Middle frontal gyrus (tissue), 1 donor: ENCODE results near the gene ST14.
"Not testable (repeated sequence)": the region's sequence is repeated elsewhere in the genome, so short reads cannot be mapped to it uniquely, and the experiment has no call there.

Experiments
- DNase-seq: peaks from one replicate; pipeline ENCODE4 v3.0.0-alpha.2; 2015; ENCODE audit warnings: low spot score; ENCODE audit errors: extremely low spot score

The ST14 gene

GRCh38 chr11:130163346-130164220, 4.0 kb downstream of the ST14 start:
- no peak for DNase-seq

- DNase-seq, result no peak
These were observed 4.6 kb downstream of the ST14 start for GRCh38 chr11:130164221-130164570.

- DNase-seq, result no peak
These were observed 6.2 kb downstream of the ST14 start for GRCh38 chr11:130165601-130166456.

GRCh38 chr11:130166457-130166784, 6.8 kb downstream of the ST14 start:
- no peak for DNase-seq

GRCh38 chr11:130167146-130167545, 7.6 kb downstream of the ST14 start:
- no peak for DNase-seq

GRCh38 chr11:130168105-130168504, 8.5 kb downstream of the ST14 start:
- DNase-seq, result no peak

- DNase-seq, result no peak
These were observed 10.8 kb downstream of the ST14 start for GRCh38 chr11:130170345-130170744.

GRCh38 chr11:130171534-130171933, 12.0 kb downstream of the ST14 start:
- DNase-seq, result no peak

GRCh38 chr11:130172001-130172400, 12.4 kb downstream of the ST14 start:
- not testable (repeated sequence) for DNase-seq

GRCh38 chr11:130174642-130175041, 15.1 kb downstream of the ST14 start:
- no peak for DNase-seq

- no peak for DNase-seq
These were observed 16.3 kb downstream of the ST14 start for GRCh38 chr11:130175898-130176297.

- DNase-seq, result no peak
These were observed 18.2 kb downstream of the ST14 start for GRCh38 chr11:130177782-130178181.

- no peak for DNase-seq
These were observed 19.1 kb downstream of the ST14 start for GRCh38 chr11:130178441-130179339.

- no peak for DNase-seq
These were observed 20.1 kb downstream of the ST14 start for GRCh38 chr11:130179396-130180306.

GRCh38 chr11:130180491-130180890, 20.9 kb downstream of the ST14 start:
- DNase-seq, result no peak

GRCh38 chr11:130180896-130181294, 21.3 kb downstream of the ST14 start:
- no peak for DNase-seq

- DNase-seq, result no peak
These were observed 22.0 kb downstream of the ST14 start for GRCh38 chr11:130181295-130182272.

GRCh38 chr11:130183878-130184610, 24.5 kb downstream of the ST14 start:
- peak; percentile 38 for DNase-seq

GRCh38 chr11:130187096-130187495, 27.5 kb downstream of the ST14 start:
- DNase-seq, result no peak
